ENCODE data around the gene FNDC3A. TPM values are rescaled to one million over a fixed set of nuclear protein-coding genes. Genes with fewer than 3 reads are reported as not detected.
"Not testable (repeated sequence)": the region's sequence is repeated elsewhere in the genome, so short reads cannot be mapped to it uniquely, and the experiment has no call there.

Gene FNDC3A
- total RNA-seq, 4 donors from 2014 or later = 31.3 to 129 (median 69.9) TPM

GRCh38 chr13:49132479-49133002 lies 156.8 kb downstream of the FNDC3A start:
- DNase-seq = no peak
- Histone ChIP-seq H3K27ac (no peak overlapping the region), H3K9me3 (no peaks in the 10 kb centered on the region), H3K4me1 (no peaks in the 10 kb centered on the region), H3K4me3 (no peak overlapping the region), H3K36me3 (no peaks in the 10 kb centered on the region), H3K27me3 (no peaks in the 10 kb centered on the region)
- TF ChIP-seq, protein P1, sequence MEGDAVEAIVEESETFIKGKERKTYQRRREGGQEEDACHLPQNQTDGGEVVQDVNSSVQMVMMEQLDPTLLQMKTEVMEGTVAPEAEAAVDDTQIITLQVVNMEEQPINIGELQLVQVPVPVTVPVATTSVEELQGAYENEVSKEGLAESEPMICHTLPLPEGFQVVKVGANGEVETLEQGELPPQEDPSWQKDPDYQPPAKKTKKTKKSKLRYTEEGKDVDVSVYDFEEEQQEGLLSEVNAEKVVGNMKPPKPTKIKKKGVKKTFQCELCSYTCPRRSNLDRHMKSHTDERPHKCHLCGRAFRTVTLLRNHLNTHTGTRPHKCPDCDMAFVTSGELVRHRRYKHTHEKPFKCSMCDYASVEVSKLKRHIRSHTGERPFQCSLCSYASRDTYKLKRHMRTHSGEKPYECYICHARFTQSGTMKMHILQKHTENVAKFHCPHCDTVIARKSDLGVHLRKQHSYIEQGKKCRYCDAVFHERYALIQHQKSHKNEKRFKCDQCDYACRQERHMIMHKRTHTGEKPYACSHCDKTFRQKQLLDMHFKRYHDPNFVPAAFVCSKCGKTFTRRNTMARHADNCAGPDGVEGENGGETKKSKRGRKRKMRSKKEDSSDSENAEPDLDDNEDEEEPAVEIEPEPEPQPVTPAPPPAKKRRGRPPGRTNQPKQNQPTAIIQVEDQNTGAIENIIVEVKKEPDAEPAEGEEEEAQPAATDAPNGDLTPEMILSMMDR (IDR thresholded peaks at IDR 0.05) = no peak
- no peak for TF ChIP-seq POLR2A (IDR thresholded peaks at IDR 0.05)
- intact Hi-C loops (cut with DNase I; ENCODE audit: low total_unique reads) = no loop called here

- Histone ChIP-seq H3K27me3 (no peaks in the 10 kb centered on the region), H3K27ac (no peak overlapping the region)
- intact Hi-C loops (cut with DNase I; ENCODE audit: low total_unique reads) = no loop called here
Measured at GRCh38 chr13:49134305-49134704, 158.6 kb downstream of the FNDC3A start.

DNA sequence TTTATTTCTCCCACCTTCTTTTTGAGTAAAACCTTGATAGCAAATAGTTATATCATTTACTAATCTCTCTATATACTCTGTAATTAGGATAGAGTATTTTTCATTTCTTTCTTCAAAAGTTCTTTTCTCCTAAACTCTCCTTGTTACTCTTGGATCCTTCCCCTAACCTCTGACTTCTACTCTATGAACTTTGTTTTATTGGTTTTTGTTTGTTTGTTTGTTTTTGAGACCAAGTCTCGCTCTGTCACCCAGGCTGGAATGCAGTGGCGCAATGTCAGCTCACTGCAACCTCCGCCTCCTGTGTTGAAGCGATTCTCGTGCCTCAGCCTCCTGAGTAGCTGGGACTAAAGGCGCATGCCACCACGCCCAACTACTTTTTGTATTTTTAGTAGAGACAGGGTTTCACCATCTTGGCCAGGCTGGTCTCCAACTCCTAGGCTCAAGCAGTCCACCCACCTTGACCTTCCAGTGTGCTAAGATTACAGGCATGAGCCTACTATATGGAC lies 161.5 kb downstream of the FNDC3A start:
- H3K27me3 ChIP-seq; DNase-seq; H3K9me3 ChIP-seq; H3K4me3 ChIP-seq; H3K36me3 ChIP-seq; H3K27ac ChIP-seq; intact Hi-C loops (cut with DNase I; ENCODE audit: low total_unique reads); H3K4me1 ChIP-seq: not testable (repeated sequence)

More at GRCh38 chr13:49134305-49134704, 158.6 kb downstream of the FNDC3A start:
- DNase-seq = no peak
- Histone ChIP-seq H3K4me1 (no peaks in the 10 kb centered on the region), H3K9me3 (no peaks in the 10 kb centered on the region), H3K36me3 (no peaks in the 10 kb centered on the region), H3K4me3 (no peak overlapping the region)
- TF ChIP-seq, protein P1 (IDR thresholded peaks at IDR 0.05) = no peak
- no peak for TF ChIP-seq POLR2A (IDR thresholded peaks at IDR 0.05)

GRCh38 chr13:49140910-49141611 lies 165.3 kb downstream of the FNDC3A start:
- no peak overlapping the region for H3K27ac ChIP-seq
- DNase-seq = no peak
- no peaks in the 10 kb centered on the region for H3K4me1 ChIP-seq
- no peaks in the 10 kb centered on the region for H3K36me3 ChIP-seq
- no peaks in the 10 kb centered on the region for H3K27me3 ChIP-seq
- no peaks in the 10 kb centered on the region for H3K9me3 ChIP-seq
- TF ChIP-seq, protein P1 (IDR thresholded peaks at IDR 0.05) = no peak
- no peak for TF ChIP-seq POLR2A (IDR thresholded peaks at IDR 0.05)
- intact Hi-C loops (cut with DNase I; ENCODE audit: low total_unique reads) = no loop called here
- no peak overlapping the region for H3K4me3 ChIP-seq

- DNase-seq = no peak
- intact Hi-C loops (cut with DNase I; ENCODE audit: low total_unique reads) = no loop called here
- H3K36me3 ChIP-seq = no peaks in the 10 kb centered on the region
- TF ChIP-seq, protein P1 (IDR thresholded peaks at IDR 0.05) = no peak
- TF ChIP-seq POLR2A (IDR thresholded peaks at IDR 0.05) = no peak
- no peaks in the 10 kb centered on the region for H3K4me1 ChIP-seq
- peaks cover 0 to 6% of the 10 kb centered on the region in 2 donors for H3K9me3 ChIP-seq
- no peaks in the 10 kb centered on the region for H3K27me3 ChIP-seq
- peak overlapping the region in 1 of 2 donors; percentile 61 for H3K27ac ChIP-seq
- no peak overlapping the region for H3K4me3 ChIP-seq
Measured at GRCh38 chr13:49146950-49147355, 171.2 kb downstream of the FNDC3A start.
